Muscle of leg (tissue), 16 donors: ENCODE measurements around the gene FAM171A2. TPM values are rescaled to one million over a fixed set of nuclear protein-coding genes. Genes with fewer than 3 reads are reported as not detected.

Experiments
- DNase-seq: peaks from one replicate; pipeline ENCODE4 v3.0.0; 2013
- H3K27ac ChIP-seq: one replicate; pipeline ENCODE4 v1.5.1; 2013; ENCODE audit warnings: mild to moderate bottlenecking, low read length, control low read depth
- H3K27me3 ChIP-seq: one replicate; pipeline ENCODE4 v1.6.1; 2013; ENCODE audit warnings: low read length; ENCODE audit not compliant: control insufficient read depth, insufficient read depth
- H3K36me3 ChIP-seq: one replicate; pipeline ENCODE4 v1.6.1; 2013; ENCODE audit warnings: low read length; ENCODE audit not compliant: control insufficient read depth, insufficient read depth
- H3K4me1 ChIP-seq: one replicate; pipeline ENCODE4 v1.6.1; 2013; ENCODE audit warnings: low read length; ENCODE audit not compliant: control insufficient read depth, insufficient read depth
- H3K4me3 ChIP-seq: one replicate; pipeline ENCODE4 v1.5.1; 2013; ENCODE audit warnings: low read length, control low read depth
- H3K9me3 ChIP-seq: replicated peaks from 2 replicates; pipeline ENCODE4 v1.6.1; 2013; ENCODE audit warnings: low read depth, low read length; ENCODE audit not compliant: control insufficient read depth
- WGBS: methylation state at CpG from one replicate; pipeline ENCODE4 v1.1.5; 2013; ENCODE audit warnings: missing lambda C conversion rate; ENCODE audit not compliant: insufficient coverage; 5-methylcytosine and 5-hydroxymethylcytosine counted together
- long read RNA-seq, 11 donors: transcript quantifications; one replicate each; lab custom pipeline, GENCODE V29; 2026
- polyA plus RNA-seq, 8 donors: library from polyadenylated mRNA; unstranded; fragments of 120-200 nt; gene quantifications; one replicate each; pipeline versions ENCODE4 v1.2.1 to v1.2.3, GENCODE V29; 2013; ENCODE audit warnings: inconsistent platforms in 1 of 8, low replicate concordance in 1 of 8; ENCODE audit not compliant: insufficient read length in 8 of 8, insufficient read depth in 1 of 8
- total RNA-seq: library from RNA; stranded (reverse); fragments of 120-200 nt; gene quantifications from one replicate; pipeline ENCODE4 v1.2.4, GENCODE V29; 2013

FAM171A2 gene
- total RNA-seq (52.9 TPM), polyA plus RNA-seq (100 to 1,000 TPM in 3 of 8 donors, 10 to 100 TPM in 5; 55.3 to 110 (median 86.5) TPM)
- long read RNA-seq, donor 1, transcript FAM171A2-201 (8 exons, 3,160 nt): major isoform, 16 of 18 reads
- long read RNA-seq, donor 1, partial matches to known transcripts: 0 of 18 reads
- long read RNA-seq, donor 1, other reads (novel, unspliced or antisense): 0 of 18 reads
- long read RNA-seq, donor 2, partial matches to known transcripts: 0 of 2 reads
- long read RNA-seq, donor 2, other reads (novel, unspliced or antisense): 0 of 2 reads
- long read RNA-seq, donor 3, transcript FAM171A2-201 (8 exons, 3,160 nt): major isoform, 77 of 101 reads
- long read RNA-seq, donor 3, partial matches to known transcripts: 22 of 101 reads
- long read RNA-seq, donor 3, other reads (novel, unspliced or antisense): 0 of 101 reads
- long read RNA-seq, donor 4, transcript FAM171A2-201 (8 exons, 3,160 nt): major isoform, 20 of 94 reads
- long read RNA-seq, donor 4, partial matches to known transcripts: 70 of 94 reads
- long read RNA-seq, donor 4, other reads (novel, unspliced or antisense): 0 of 94 reads
- long read RNA-seq, donor 5, transcript FAM171A2-201 (8 exons, 3,160 nt): major isoform, 36 of 70 reads
- long read RNA-seq, donor 5, partial matches to known transcripts: 32 of 70 reads
- long read RNA-seq, donor 5, other reads (novel, unspliced or antisense): 0 of 70 reads
- long read RNA-seq, donor 6, transcript FAM171A2-201 (8 exons, 3,160 nt): major isoform, 53 of 92 reads
- long read RNA-seq, donor 6, partial matches to known transcripts: 35 of 92 reads
- long read RNA-seq, donor 6, other reads (novel, unspliced or antisense): 0 of 92 reads
- long read RNA-seq, donor 7, transcript FAM171A2-201 (8 exons, 3,160 nt): major isoform, 25 of 32 reads
- long read RNA-seq, donor 7, partial matches to known transcripts: 6 of 32 reads
- long read RNA-seq, donor 7, other reads (novel, unspliced or antisense): 0 of 32 reads
- long read RNA-seq, donor 8, partial matches to known transcripts: 0 of 6 reads
- long read RNA-seq, donor 8, other reads (novel, unspliced or antisense): 0 of 6 reads
- long read RNA-seq, donor 9, transcript FAM171A2-201 (8 exons, 3,160 nt): major isoform, 16 of 41 reads
- long read RNA-seq, donor 9, partial matches to known transcripts: 25 of 41 reads
- long read RNA-seq, donor 9, other reads (novel, unspliced or antisense): 0 of 41 reads
- long read RNA-seq, donor 10, transcript FAM171A2-201 (8 exons, 3,160 nt): major isoform, 16 of 35 reads
- long read RNA-seq, donor 10, partial matches to known transcripts: 17 of 35 reads
- long read RNA-seq, donor 10, other reads (novel, unspliced or antisense): 0 of 35 reads
- long read RNA-seq, donor 11, transcript FAM171A2-201 (8 exons, 3,160 nt): major isoform, 20 of 27 reads
- long read RNA-seq, donor 11, partial matches to known transcripts: 5 of 27 reads
- long read RNA-seq, donor 11, other reads (novel, unspliced or antisense): 0 of 27 reads

DNA sequence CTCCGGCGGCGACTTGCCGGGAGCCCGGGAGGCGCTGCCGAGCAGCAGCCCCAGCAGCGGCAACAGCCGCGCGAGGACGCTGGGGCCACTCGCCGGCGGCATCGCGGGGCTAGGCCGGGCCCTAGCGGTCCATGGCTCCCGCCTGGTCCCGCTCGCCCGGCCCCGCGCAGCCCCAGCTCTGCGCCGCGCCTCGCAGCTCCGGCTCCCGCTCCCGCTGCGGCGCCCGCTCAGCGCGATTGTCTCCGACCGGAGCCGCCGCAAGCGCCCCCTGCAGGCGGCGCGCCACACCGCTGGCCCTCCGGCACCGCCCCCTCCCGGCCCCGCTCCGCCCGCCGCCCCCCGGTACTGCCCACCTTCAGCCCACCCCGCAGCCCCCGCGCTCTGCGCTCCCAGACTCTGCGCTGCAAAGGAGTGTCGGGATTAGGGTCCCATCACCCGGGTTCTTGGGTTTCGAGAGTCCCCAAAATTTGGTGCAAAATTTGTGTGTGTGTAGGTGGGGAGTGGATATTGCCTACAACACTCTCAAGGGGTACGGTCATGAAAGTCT lies at the start of gene FAM171A2:
TSS of gene FAM171A2 (minus strand) at position 241 of the 547 bp plus-strand sequence. CDS start at position 102, 139 bp downstream.
- Histone ChIP-seq H3K9me3 (no peaks in the 10 kb centered on the region), H3K4me3 (peak within 1 kb of the TSS; percentile 82), H3K27ac (peak within 1 kb of the TSS; percentile 89), H3K4me1 (peaks cover 41% of the 10 kb centered on the region), H3K36me3 (peaks cover 2% of the 10 kb centered on the region), H3K27me3 (peaks cover 21% of the 10 kb centered on the region)
- WGBS: under 1% methylated on average over 51 of the region's 63 CpGs
- peak; percentile 79 for DNase-seq

- no peak for DNase-seq
- WGBS: 92% methylated on average over 2 of the region's 7 CpGs
- no peaks in the 10 kb centered on the region for H3K9me3 ChIP-seq
- no peak overlapping the region for H3K27ac ChIP-seq
- no peaks in the 10 kb centered on the region for H3K27me3 ChIP-seq
- H3K36me3 ChIP-seq: peaks cover 14% of the 10 kb centered on the region
- no peak overlapping the region for H3K4me3 ChIP-seq
- no peaks in the 10 kb centered on the region for H3K4me1 ChIP-seq
These were observed 45.8 kb upstream of the FAM171A2 start for GRCh38 chr17:44409309-44410028.

DNA sequence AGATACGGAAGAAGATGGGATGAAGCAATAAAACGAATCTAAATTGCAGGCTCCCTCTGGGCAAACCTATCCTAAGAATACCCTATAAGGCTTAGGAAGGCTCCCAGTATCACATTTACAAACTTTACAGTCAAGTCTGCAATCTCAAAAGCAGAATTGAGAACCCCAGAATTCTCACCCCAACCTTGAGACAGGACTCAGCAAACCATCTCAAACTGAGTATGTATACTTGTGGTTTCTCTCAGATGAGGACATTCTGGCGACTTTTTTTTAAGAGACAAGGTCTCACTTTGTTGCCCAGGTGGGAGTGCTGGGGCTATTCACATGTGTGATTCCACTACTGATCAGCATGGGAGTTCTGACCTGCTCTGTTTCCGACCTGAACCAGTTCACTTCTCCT lies 45.1 kb upstream of the FAM171A2 start:
- WGBS: 92% methylated on average over 1 of the region's 4 CpGs

GRCh38 chr17:44402564-44403172 lies 39.0 kb upstream of the FAM171A2 start:
- Histone ChIP-seq H3K27me3 (no peaks in the 10 kb centered on the region), H3K27ac (no peak overlapping the region), H3K4me3 (no peak overlapping the region), H3K4me1 (no peaks in the 10 kb centered on the region), H3K36me3 (peaks cover 48% of the 10 kb centered on the region), H3K9me3 (no peaks in the 10 kb centered on the region)
- WGBS: 100% methylated on average over 1 of the region's 5 CpGs
- DNase-seq: no peak

More for the DNA sequence above, 45.1 kb upstream of the FAM171A2 start:
- peaks cover 15% of the 10 kb centered on the region for H3K36me3 ChIP-seq
- no peak overlapping the region for H3K27ac ChIP-seq
- no peaks in the 10 kb centered on the region for H3K4me1 ChIP-seq
- DNase-seq: no peak
- H3K9me3 ChIP-seq: no peaks in the 10 kb centered on the region
- H3K4me3 ChIP-seq: no peak overlapping the region
- no peaks in the 10 kb centered on the region for H3K27me3 ChIP-seq

GRCh38 chr17:44400226-44400847 lies 36.7 kb upstream of the FAM171A2 start:
- Histone ChIP-seq H3K4me3 (no peak overlapping the region), H3K27ac (no peak overlapping the region), H3K36me3 (peaks cover 60% of the 10 kb centered on the region), H3K9me3 (no peaks in the 10 kb centered on the region), H3K27me3 (no peaks in the 10 kb centered on the region), H3K4me1 (no peaks in the 10 kb centered on the region)
- 100% methylated on average over 2 of the region's 3 CpGs for WGBS
- DNase-seq: no peak

- no peak for DNase-seq
- Histone ChIP-seq H3K4me1 (no peaks in the 10 kb centered on the region), H3K27ac (no peak overlapping the region), H3K4me3 (no peak overlapping the region), H3K27me3 (no peaks in the 10 kb centered on the region), H3K36me3 (peaks cover 57% of the 10 kb centered on the region), H3K9me3 (no peaks in the 10 kb centered on the region)
- WGBS: 94% methylated on average over 30 of the region's 41 CpGs
These were observed 35.3 kb upstream of the FAM171A2 start for GRCh38 chr17:44398692-44399691.

- Histone ChIP-seq H3K36me3 (peaks cover 55% of the 10 kb centered on the region), H3K9me3 (no peaks in the 10 kb centered on the region), H3K4me1 (no peaks in the 10 kb centered on the region), H3K27me3 (no peaks in the 10 kb centered on the region), H3K4me3 (no peak overlapping the region), H3K27ac (no peak overlapping the region)
- 95% methylated on average over 7 of the region's 8 CpGs for WGBS
- no peak for DNase-seq
These were observed 34.1 kb upstream of the FAM171A2 start for GRCh38 chr17:44397479-44398440.
